Type B pancreatic cell (in vitro differentiated cells): ENCODE measurements around the gene NISCH. TPM values are rescaled to one million over a fixed set of nuclear protein-coding genes. Genes with fewer than 3 reads are reported as not detected.

ENCODE experiments used
- DNase-seq: peaks from one replicate; pipeline ENCODE4 v3.0.0; 2021; ENCODE audit warnings: mixed read lengths; ENCODE audit not compliant: unreplicated experiment; ENCODE audit errors: extremely low spot score
- H3K27ac Mint-ChIP-seq: 2 replicates; pipeline ENCODE4 v1.8.0; 2021; ENCODE audit warnings: mild to moderate bottlenecking, mixed read lengths
- H3K27me3 Mint-ChIP-seq: 2 replicates; pipeline ENCODE4 v1.8.0; 2021; ENCODE audit warnings: mixed read lengths
- H3K36me3 Mint-ChIP-seq: 2 replicates; pipeline ENCODE4 v1.8.0; 2021; ENCODE audit warnings: mixed read lengths
- H3K4me1 Mint-ChIP-seq: one replicate; pipeline ENCODE4 v1.8.0; 2021; ENCODE audit warnings: mixed read lengths; ENCODE audit not compliant: unreplicated experiment
- H3K4me3 Mint-ChIP-seq: 2 replicates; pipeline ENCODE4 v1.8.0; 2021; ENCODE audit warnings: mild to moderate bottlenecking, mixed read lengths
- H3K9me3 Mint-ChIP-seq: 2 replicates; pipeline ENCODE4 v1.8.0; 2021; ENCODE audit warnings: mixed read lengths
- CTCF ChIP-seq: fragments of 200-600 bp; sonication (generic); conservative IDR thresholded peaks from 2 replicates; pipeline ENCODE4 v1.5.0; 2021; ENCODE audit warnings: antibody characterized with exemption, mild to moderate bottlenecking
- total RNA-seq: library from RNA; stranded (reverse); gene quantifications from 2 replicates; pipeline ENCODE4 v1.2.1, GENCODE V29; 2021; ENCODE audit warnings: low replicate concordance

The NISCH gene
- total RNA-seq, 1 donor from 2014 or later: 149 TPM

GRCh38 chr3:52504977-52505376 is 49.6 kb downstream of the NISCH start:
- no peaks in the 10 kb centered on the region for H3K9me3 Mint-ChIP-seq
- H3K27ac Mint-ChIP-seq: no peak overlapping the region
- TF ChIP-seq CTCF: no peak
- H3K4me3 Mint-ChIP-seq: no peak overlapping the region
- no peak for DNase-seq
- no peaks in the 10 kb centered on the region for H3K4me1 Mint-ChIP-seq
- H3K36me3 Mint-ChIP-seq: no peaks in the 10 kb centered on the region
- no peaks in the 10 kb centered on the region for H3K27me3 Mint-ChIP-seq

GRCh38 chr3:52506266-52506966 is 51.0 kb downstream of the NISCH start:
- Mint-ChIP-seq H3K27me3 (no peaks in the 10 kb centered on the region), H3K9me3 (no peaks in the 10 kb centered on the region), H3K4me3 (no peak overlapping the region), H3K4me1 (no peaks in the 10 kb centered on the region), H3K36me3 (no peaks in the 10 kb centered on the region), H3K27ac (no peak overlapping the region)
- no peak for TF ChIP-seq CTCF
- DNase-seq: no peak

GRCh38 chr3:52507359-52507758 is 52.0 kb downstream of the NISCH start:
- Mint-ChIP-seq H3K9me3 (no peaks in the 10 kb centered on the region), H3K4me1 (no peaks in the 10 kb centered on the region), H3K4me3 (no peak overlapping the region), H3K27me3 (no peaks in the 10 kb centered on the region), H3K27ac (no peak overlapping the region), H3K36me3 (no peaks in the 10 kb centered on the region)
- no peak for DNase-seq
- no peak for TF ChIP-seq CTCF

GRCh38 chr3:52509753-52510328 is 54.4 kb downstream of the NISCH start:
- no peaks in the 10 kb centered on the region for H3K27me3 Mint-ChIP-seq
- H3K9me3 Mint-ChIP-seq: no peaks in the 10 kb centered on the region
- no peak overlapping the region for H3K27ac Mint-ChIP-seq
- no peak overlapping the region for H3K4me3 Mint-ChIP-seq
- DNase-seq: no peak
- H3K36me3 Mint-ChIP-seq: no peaks in the 10 kb centered on the region
- H3K4me1 Mint-ChIP-seq: no peaks in the 10 kb centered on the region
- no peak for TF ChIP-seq CTCF

GRCh38 chr3:52511509-52511908 is 56.1 kb downstream of the NISCH start:
- peaks cover 3% of the 10 kb centered on the region for H3K27me3 Mint-ChIP-seq
- H3K27ac Mint-ChIP-seq: no peak overlapping the region
- no peak overlapping the region for H3K4me3 Mint-ChIP-seq
- H3K9me3 Mint-ChIP-seq: no peaks in the 10 kb centered on the region
- H3K4me1 Mint-ChIP-seq: peaks cover 5% of the 10 kb centered on the region
- no peak for TF ChIP-seq CTCF
- no peaks in the 10 kb centered on the region for H3K36me3 Mint-ChIP-seq
- no peak for DNase-seq
